Amniotic epithelial cell (primary cell): ENCODE measurements around the gene DDX3Y.

Experiments used
- DNase-seq: peaks from one replicate; pipeline ENCODE4 v3.0.0-alpha.2; 2010; ENCODE audit warnings: low read depth

Gene DDX3Y

GRCh38 chrY:12904618-12905516, at the start of gene DDX3Y:
DDX3Y (plus strand) TSS chrY:12904868; CDS start chrY:12904937, 69 bp downstream.
- DNase-seq: peak; percentile 95

GRCh38 chrY:12855791-12856275, 48.8 kb upstream of the DDX3Y start:
- peak; percentile 25 for DNase-seq

GRCh38 chrY:12867960-12868359, 36.7 kb upstream of the DDX3Y start:
- no peak for DNase-seq

- no peak for DNase-seq
These were observed 7.7 kb upstream of the DDX3Y start for GRCh38 chrY:12896973-12897372.

GRCh38 chrY:12898604-12899003, 6.1 kb upstream of the DDX3Y start:
- DNase-seq: no peak

GRCh38 chrY:12905517-12905872, 827 bp downstream of the DDX3Y start:
- peak; percentile 66 for DNase-seq

GRCh38 chrY:12905895-12906294, 1.2 kb downstream of the DDX3Y start:
- peak; percentile 6 for DNase-seq

GRCh38 chrY:12913541-12913940, 8.9 kb downstream of the DDX3Y start:
- no peak for DNase-seq

- peak; percentile 64 for DNase-seq
These were observed 23.4 kb downstream of the DDX3Y start for GRCh38 chrY:12928043-12928442.

GRCh38 chrY:12941725-12942687, 37.3 kb downstream of the DDX3Y start:
- DNase-seq: no peak
